BJ (cell line): ENCODE data around the gene PIGR. TPM values are rescaled to one million over a fixed set of nuclear protein-coding genes. Genes with fewer than 3 reads are reported as not detected.

Experiments
- CTCF ChIA-PET: fragments of 350-600 bp; formaldehyde crosslinking; extraction: SDS; loops from one replicate; lab custom pipeline; 2021; ENCODE audit warnings: antibody characterized with exemption, inconsistent platforms; lab: Yijun Ruan, JAX
- POLR2A ChIA-PET: fragments of 300-600 bp; sonication (Branson Sonifier 250); formaldehyde crosslinking; extraction: SDS; loops from one replicate; lab custom pipeline; 2021; ENCODE audit warnings: antibody characterized with exemption; lab: Charles Lee
- DNase-seq: peaks from one replicate; pipeline ENCODE4 v3.0.0-alpha.2; 2011; ENCODE audit warnings: low read depth
- H3K27me3 ChIP-seq: 2 replicates; pipeline ENCODE4 v1.6.0; 2011; ENCODE audit warnings: low read length; ENCODE audit not compliant: control insufficient read depth, insufficient read depth
- H3K36me3 ChIP-seq: 2 replicates; pipeline ENCODE4 v1.5.1; 2011; ENCODE audit warnings: low read length; ENCODE audit not compliant: control insufficient read depth, insufficient read depth
- H3K4me3 ChIP-seq: 2 replicates; pipeline ENCODE4 v1.5.1; 2011; ENCODE audit warnings: low read depth, mild to moderate bottlenecking, control low read depth, low read length
- polyA minus RNA-seq: library from RNA; depleted of rRNA, polyadenylated mRNA; stranded (reverse); fragments of >200 nt; gene quantifications from 2 replicates; pipeline ENCODE4 v1.2.3, GENCODE V29; 2011; rRNA and poly(A)+ RNA removed
- polyA plus RNA-seq: library from polyadenylated mRNA; depleted of rRNA; stranded (reverse); fragments of >200 nt; gene quantifications from 2 replicates; pipeline ENCODE4 v1.2.3, GENCODE V29; 2011; rRNA removed
- TF ChIP-seq, protein P1 (sequence below): IDR thresholded peaks from 2 replicates; pipeline ENCODE4 v1.5.1; 2011; ENCODE audit warnings: low read depth, mild to moderate bottlenecking, control low read depth, inconsistent platforms, low read length, moderate library complexity; ENCODE audit not compliant: insufficient read depth

Gene PIGR, protein sequence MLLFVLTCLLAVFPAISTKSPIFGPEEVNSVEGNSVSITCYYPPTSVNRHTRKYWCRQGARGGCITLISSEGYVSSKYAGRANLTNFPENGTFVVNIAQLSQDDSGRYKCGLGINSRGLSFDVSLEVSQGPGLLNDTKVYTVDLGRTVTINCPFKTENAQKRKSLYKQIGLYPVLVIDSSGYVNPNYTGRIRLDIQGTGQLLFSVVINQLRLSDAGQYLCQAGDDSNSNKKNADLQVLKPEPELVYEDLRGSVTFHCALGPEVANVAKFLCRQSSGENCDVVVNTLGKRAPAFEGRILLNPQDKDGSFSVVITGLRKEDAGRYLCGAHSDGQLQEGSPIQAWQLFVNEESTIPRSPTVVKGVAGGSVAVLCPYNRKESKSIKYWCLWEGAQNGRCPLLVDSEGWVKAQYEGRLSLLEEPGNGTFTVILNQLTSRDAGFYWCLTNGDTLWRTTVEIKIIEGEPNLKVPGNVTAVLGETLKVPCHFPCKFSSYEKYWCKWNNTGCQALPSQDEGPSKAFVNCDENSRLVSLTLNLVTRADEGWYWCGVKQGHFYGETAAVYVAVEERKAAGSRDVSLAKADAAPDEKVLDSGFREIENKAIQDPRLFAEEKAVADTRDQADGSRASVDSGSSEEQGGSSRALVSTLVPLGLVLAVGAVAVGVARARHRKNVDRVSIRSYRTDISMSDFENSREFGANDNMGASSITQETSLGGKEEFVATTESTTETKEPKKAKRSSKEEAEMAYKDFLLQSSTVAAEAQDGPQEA
- not detected in 2 replicates for polyA plus RNA-seq
- not detected in 2 replicates for polyA minus RNA-seq

DNA sequence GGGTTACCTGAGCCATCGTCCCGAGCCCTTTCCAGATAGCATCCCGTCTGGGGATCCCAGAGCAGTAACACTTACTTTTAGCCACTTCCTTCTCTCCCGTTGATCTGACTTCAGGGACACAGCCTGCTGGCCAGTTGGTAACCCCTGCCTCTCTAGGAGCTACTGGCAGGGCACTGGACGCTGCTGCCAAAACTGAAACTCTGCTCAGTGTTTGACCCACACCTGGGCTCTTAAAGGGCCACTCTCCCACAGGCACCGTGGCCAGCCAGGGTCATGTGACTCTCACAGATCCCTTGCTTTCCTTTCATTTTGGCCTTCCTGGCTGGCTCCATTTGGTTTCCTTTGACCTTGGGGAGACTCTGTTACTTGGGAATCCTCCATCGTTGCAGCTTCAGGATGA lies at the start of gene PIGR:
Gene PIGR, minus strand, starts transcription at position 206 of the 400 bp plus-strand sequence. CDS start 5,935 bp downstream, outside the sequence.
- peaks cover 28% of the 10 kb centered on the region for H3K27me3 ChIP-seq
- TF ChIP-seq, protein P1, sequence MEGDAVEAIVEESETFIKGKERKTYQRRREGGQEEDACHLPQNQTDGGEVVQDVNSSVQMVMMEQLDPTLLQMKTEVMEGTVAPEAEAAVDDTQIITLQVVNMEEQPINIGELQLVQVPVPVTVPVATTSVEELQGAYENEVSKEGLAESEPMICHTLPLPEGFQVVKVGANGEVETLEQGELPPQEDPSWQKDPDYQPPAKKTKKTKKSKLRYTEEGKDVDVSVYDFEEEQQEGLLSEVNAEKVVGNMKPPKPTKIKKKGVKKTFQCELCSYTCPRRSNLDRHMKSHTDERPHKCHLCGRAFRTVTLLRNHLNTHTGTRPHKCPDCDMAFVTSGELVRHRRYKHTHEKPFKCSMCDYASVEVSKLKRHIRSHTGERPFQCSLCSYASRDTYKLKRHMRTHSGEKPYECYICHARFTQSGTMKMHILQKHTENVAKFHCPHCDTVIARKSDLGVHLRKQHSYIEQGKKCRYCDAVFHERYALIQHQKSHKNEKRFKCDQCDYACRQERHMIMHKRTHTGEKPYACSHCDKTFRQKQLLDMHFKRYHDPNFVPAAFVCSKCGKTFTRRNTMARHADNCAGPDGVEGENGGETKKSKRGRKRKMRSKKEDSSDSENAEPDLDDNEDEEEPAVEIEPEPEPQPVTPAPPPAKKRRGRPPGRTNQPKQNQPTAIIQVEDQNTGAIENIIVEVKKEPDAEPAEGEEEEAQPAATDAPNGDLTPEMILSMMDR: no peak
- H3K4me3 ChIP-seq: no peak within 1 kb of the TSS
- ChIA-PET CTCF (interaction anchor here (0.6 to 4.3 kb wide), 8 partner anchors 11 to 101 kb away, joined by 3 to 22 read pairs (median 4); no protein-coding TSS in a partner anchor), POLR2A (no interaction called here)
- DNase-seq: no peak
- no peaks in the 10 kb centered on the region for H3K36me3 ChIP-seq

DNA sequence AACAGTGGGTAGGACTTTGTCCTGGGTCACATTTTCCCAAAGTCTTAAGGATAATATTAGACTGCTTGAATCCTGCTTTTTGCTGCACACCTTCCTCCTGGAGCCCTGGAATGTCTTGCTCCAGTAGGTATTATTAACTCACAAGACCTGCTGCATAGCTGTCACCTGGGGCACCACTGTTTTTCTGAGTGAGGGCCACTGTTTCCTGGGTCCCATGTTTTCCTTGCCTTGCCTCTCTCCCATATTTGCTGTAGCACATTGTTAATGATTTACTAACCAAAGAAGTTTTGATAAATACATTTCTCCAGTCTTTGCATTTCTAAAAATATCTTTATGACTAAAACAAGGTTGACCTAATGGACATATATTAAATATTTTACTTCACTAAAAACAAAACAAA lies 46.5 kb upstream of the PIGR start:
- Histone ChIP-seq H3K4me3 (no peak overlapping the region), H3K36me3 (no peaks in the 10 kb centered on the region), H3K27me3 (peaks cover 10% of the 10 kb centered on the region)
- ChIA-PET POLR2A (no interaction called here), CTCF (interaction anchor here (0.5 to 3.0 kb wide), 7 partner anchors 11 to 127 kb away, joined by 3 to 24 read pairs (median 3); partner anchors contain the start of genes IL20 and PFKFB2)
- TF ChIP-seq, protein P1: no peak
- no peak for DNase-seq

DNA sequence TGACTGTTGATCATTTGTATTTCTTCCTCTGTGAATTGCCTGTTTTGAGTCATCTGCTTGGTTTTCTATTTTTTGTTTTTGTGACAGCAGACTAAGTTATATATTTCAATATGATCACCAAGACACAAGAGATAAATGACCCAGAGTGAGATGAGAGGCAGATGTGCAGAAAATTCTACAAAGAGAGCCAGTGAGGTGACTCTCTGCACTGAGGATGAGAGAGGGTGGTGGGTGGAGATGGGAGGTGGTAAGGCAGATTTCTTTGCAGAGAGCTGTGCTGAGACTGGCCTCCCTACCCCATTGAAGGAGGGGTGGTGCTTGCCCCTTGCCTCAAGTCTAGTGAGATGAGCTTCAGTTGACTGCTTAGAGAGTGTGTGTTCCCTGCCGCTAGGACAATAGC lies 41.6 kb upstream of the PIGR start:
- Histone ChIP-seq H3K36me3 (no peaks in the 10 kb centered on the region), H3K27me3 (peaks cover 17% of the 10 kb centered on the region), H3K4me3 (no peak overlapping the region)
- TF ChIP-seq, protein P1: no peak
- POLR2A ChIA-PET: no interaction called here
- no peak for DNase-seq
- CTCF ChIA-PET: interaction anchor here (1.4 kb wide), 1 partner anchor 17 kb away, joined by 4 read pairs; no protein-coding TSS in a partner anchor

DNA sequence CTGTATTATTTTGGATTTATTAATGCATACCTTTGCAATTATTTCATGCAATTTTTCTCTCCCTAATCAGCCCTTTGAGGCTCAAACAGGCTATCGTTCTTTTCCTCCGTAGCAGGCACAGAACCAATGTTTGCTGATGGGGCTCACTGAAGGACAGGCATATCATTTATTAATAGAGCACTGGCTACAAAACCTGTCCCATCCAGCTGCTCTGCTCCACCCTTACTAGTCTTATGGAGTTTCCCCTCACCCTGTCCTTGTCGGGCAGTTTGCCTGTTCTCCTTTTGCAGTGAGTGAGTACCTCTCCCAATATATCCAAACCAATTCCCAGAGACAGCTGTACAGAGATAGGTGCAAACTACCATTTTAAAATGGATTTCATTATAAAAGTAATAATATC lies 40.6 kb upstream of the PIGR start:
- H3K36me3 ChIP-seq: no peaks in the 10 kb centered on the region
- no peak for DNase-seq
- POLR2A ChIA-PET: no interaction called here
- CTCF ChIA-PET: interaction anchor here (1.1 to 1.9 kb wide), 4 partner anchors 18 to 273 kb away, joined by 3 to 5 read pairs (median 4); no protein-coding TSS in a partner anchor
- H3K27me3 ChIP-seq: peaks cover 18% of the 10 kb centered on the region
- TF ChIP-seq, protein P1: no peak
- H3K4me3 ChIP-seq: no peak overlapping the region
